ENCODE data around the gene DEPP1. TPM values are rescaled to one million over a fixed set of nuclear protein-coding genes. Genes with fewer than 3 reads are reported as not detected.

Gene DEPP1
- total RNA-seq, 1 experiment from 2014 or later: 16.5 TPM

DNA sequence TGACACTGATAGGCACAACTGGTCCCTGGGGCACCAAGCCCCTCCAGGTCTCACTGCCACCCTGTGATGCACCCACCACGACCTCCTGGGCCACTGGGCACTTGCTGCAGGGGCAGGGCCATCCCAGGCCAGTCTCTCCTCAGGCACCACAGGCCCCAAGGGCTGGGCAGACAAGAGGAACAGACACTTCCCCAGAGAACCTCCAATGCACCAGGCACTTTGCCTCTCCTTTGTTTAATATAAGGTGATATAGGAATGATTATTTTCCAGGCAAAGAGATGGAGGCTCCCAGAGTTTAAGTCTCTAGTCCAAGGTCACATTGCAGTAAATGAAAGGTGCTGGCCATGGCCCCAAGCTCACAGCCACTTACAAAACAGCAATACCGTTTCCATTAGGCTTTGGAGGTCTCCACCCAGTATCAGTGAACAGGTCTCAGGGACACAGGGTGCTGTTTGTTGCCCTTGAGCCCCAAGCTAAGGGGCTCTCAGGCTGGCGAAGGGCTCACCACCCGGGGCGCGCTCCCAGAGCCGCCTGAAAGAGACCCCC lies 4.5 kb downstream of the DEPP1 start:
- CTCF ChIA-PET: no interaction called here
- Mint-ChIP-seq H3K9me3 (ENCODE audit: low read depth, unreplicated experiment) (no peaks in the 10 kb centered on the region), H3K4me3 (ENCODE audit: low read depth, unreplicated experiment) (peak overlapping the region; percentile 52), H3K27me3 (ENCODE audit: unreplicated experiment) (no peaks in the 10 kb centered on the region), H3K4me1 (ENCODE audit: low read depth, unreplicated experiment) (peaks cover 22% of the 10 kb centered on the region), H3K27ac (ENCODE audit: unreplicated experiment) (no peak overlapping the region), H3K36me3 (ENCODE audit: insufficient read depth, unreplicated experiment) (peaks cover 17% of the 10 kb centered on the region)
- TF ChIP-seq, protein P1, sequence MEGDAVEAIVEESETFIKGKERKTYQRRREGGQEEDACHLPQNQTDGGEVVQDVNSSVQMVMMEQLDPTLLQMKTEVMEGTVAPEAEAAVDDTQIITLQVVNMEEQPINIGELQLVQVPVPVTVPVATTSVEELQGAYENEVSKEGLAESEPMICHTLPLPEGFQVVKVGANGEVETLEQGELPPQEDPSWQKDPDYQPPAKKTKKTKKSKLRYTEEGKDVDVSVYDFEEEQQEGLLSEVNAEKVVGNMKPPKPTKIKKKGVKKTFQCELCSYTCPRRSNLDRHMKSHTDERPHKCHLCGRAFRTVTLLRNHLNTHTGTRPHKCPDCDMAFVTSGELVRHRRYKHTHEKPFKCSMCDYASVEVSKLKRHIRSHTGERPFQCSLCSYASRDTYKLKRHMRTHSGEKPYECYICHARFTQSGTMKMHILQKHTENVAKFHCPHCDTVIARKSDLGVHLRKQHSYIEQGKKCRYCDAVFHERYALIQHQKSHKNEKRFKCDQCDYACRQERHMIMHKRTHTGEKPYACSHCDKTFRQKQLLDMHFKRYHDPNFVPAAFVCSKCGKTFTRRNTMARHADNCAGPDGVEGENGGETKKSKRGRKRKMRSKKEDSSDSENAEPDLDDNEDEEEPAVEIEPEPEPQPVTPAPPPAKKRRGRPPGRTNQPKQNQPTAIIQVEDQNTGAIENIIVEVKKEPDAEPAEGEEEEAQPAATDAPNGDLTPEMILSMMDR (IDR thresholded peaks at IDR 0.05; ENCODE audit: unreplicated experiment): no peak
- intact Hi-C loops (cut with micrococcal nuclease; ENCODE audit: unreplicated experiment): loop anchor here (2.0 kb wide), 1 partner anchor 33 kb away; no protein-coding TSS in a partner anchor
- DNase-seq: no peak
- BruUV-seq (replicated peaks): no TSS peak

GRCh38 chr10:44973323-44974081 lies 5.1 kb downstream of the DEPP1 start:
- Mint-ChIP-seq H3K4me3 (ENCODE audit: low read depth, unreplicated experiment) (no peak overlapping the region), H3K27ac (ENCODE audit: unreplicated experiment) (no peak overlapping the region), H3K27me3 (ENCODE audit: unreplicated experiment) (no peaks in the 10 kb centered on the region), H3K4me1 (ENCODE audit: low read depth, unreplicated experiment) (peaks cover 18% of the 10 kb centered on the region), H3K36me3 (ENCODE audit: insufficient read depth, unreplicated experiment) (peaks cover 11% of the 10 kb centered on the region), H3K9me3 (ENCODE audit: low read depth, unreplicated experiment) (no peaks in the 10 kb centered on the region)
- no peak for DNase-seq
- BruUV-seq (replicated peaks): no TSS peak
- TF ChIP-seq, protein P1 (IDR thresholded peaks at IDR 0.05; ENCODE audit: unreplicated experiment): no peak
- CTCF ChIA-PET: interaction anchor here (0.9 kb wide), 1 partner anchor 41 kb away, joined by 4 read pairs; no protein-coding TSS in a partner anchor
- intact Hi-C loops (cut with micrococcal nuclease; ENCODE audit: unreplicated experiment): loop anchor here (2.0 kb wide), 1 partner anchor 33 kb away; no protein-coding TSS in a partner anchor

- Mint-ChIP-seq H3K9me3 (ENCODE audit: low read depth, unreplicated experiment) (no peaks in the 10 kb centered on the region), H3K4me3 (ENCODE audit: low read depth, unreplicated experiment) (no peak overlapping the region), H3K27me3 (ENCODE audit: unreplicated experiment) (no peaks in the 10 kb centered on the region), H3K27ac (ENCODE audit: unreplicated experiment) (no peak overlapping the region), H3K4me1 (ENCODE audit: low read depth, unreplicated experiment) (peaks cover 18% of the 10 kb centered on the region), H3K36me3 (ENCODE audit: insufficient read depth, unreplicated experiment) (peaks cover 5% of the 10 kb centered on the region)
- TF ChIP-seq, protein P1 (IDR thresholded peaks at IDR 0.05; ENCODE audit: unreplicated experiment): no peak
- no peak for DNase-seq
- no TSS peak for BruUV-seq (replicated peaks)
- intact Hi-C loops (cut with micrococcal nuclease; ENCODE audit: unreplicated experiment): no loop called here
- CTCF ChIA-PET: interaction anchor here (0.6 to 0.9 kb wide), 2 partner anchors 40 to 267 kb away, joined by 4 read pairs; no protein-coding TSS in a partner anchor
Measured at GRCh38 chr10:44972874-44973306, 5.7 kb downstream of the DEPP1 start.

GRCh38 chr10:44971935-44972757 lies 6.5 kb downstream of the DEPP1 start:
- no peak for DNase-seq
- Mint-ChIP-seq H3K9me3 (ENCODE audit: low read depth, unreplicated experiment) (no peaks in the 10 kb centered on the region), H3K36me3 (ENCODE audit: insufficient read depth, unreplicated experiment) (no peaks in the 10 kb centered on the region), H3K27ac (ENCODE audit: unreplicated experiment) (no peak overlapping the region), H3K27me3 (ENCODE audit: unreplicated experiment) (no peaks in the 10 kb centered on the region), H3K4me3 (ENCODE audit: low read depth, unreplicated experiment) (no peak overlapping the region), H3K4me1 (ENCODE audit: low read depth, unreplicated experiment) (peaks cover 15% of the 10 kb centered on the region)
- TF ChIP-seq, protein P1 (IDR thresholded peaks at IDR 0.05; ENCODE audit: unreplicated experiment): no peak
- BruUV-seq (replicated peaks): no TSS peak
- CTCF ChIA-PET: interaction anchor here (0.6 kb wide), 1 partner anchor 268 kb away, joined by 4 read pairs; no protein-coding TSS in a partner anchor
- intact Hi-C loops (cut with micrococcal nuclease; ENCODE audit: unreplicated experiment): no loop called here
